Measurements from ENCODE around the gene PRAF2.

The PRAF2 gene

DNA sequence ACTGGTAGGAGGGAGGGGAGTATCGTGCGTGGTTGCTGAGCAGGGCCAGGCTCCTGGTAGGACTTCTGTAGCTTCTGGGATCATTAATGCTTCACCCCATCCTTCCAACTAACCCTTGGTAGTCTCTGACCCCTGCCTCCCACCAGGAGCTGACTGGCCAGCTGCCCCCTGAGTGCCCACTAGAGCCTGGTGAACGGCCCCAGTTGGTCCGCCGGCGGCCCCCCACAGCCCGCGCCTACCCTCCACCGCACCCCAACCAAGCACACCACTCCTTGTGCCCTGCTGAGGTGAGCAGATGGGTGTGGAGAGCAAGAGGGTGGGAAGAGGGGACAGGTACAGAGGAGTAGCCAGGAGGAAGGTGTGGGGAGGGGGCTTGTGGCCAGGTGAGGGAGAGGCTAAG, 10.1 kb downstream of the PRAF2 start:
- no peaks in the 10 kb centered on the region; the same call in 1 of the 2 replicates for H3F3A ChIP-seq (ENCODE audit: insufficient read depth)
- H3K9ac ChIP-seq (ENCODE audit: low read length): no peak overlapping the region
- H3K36me3 ChIP-seq (ENCODE audit: low read length): no peaks in the 10 kb centered on the region

DNA sequence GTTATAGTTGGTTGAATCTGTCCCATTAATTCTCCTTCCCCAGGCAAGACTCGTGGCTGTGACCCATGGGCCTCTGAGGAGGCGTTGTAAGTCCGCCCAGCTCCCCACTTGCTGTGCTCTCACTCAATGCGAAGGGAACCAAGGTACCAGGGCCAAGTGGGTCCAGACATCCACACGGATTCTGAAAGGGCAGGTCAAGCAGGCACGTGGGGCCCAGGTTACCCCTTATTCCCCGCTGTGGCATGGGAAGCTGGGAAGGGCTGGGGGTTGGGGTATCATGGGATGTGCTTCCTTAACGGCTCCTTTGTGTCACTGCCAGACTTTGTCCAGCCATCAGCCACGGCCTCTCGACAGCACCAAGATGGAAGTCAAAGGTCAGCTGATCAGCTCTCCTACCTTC, 11.9 kb downstream of the PRAF2 start:
- Histone ChIP-seq H3K27ac (ENCODE audit: low read depth, low read length) (no peak overlapping the region), H3K36me3 (ENCODE audit: low read length) (no peaks in the 10 kb centered on the region), H3K27me3 (ENCODE audit: low read length) (no peaks in the 10 kb centered on the region), H3K9me3 (ENCODE audit: insufficient read depth, low read length) (no peaks in the 10 kb centered on the region), H3K4me2 (ENCODE audit: low read depth, low read length, poor library complexity, severe bottlenecking) (no peak overlapping the region), H4K20me1 (ENCODE audit: low read depth, low read length) (no peaks in the 10 kb centered on the region), H3K79me2 (ENCODE audit: insufficient read depth, low read length) (no peaks in the 10 kb centered on the region), H3F3A (ENCODE audit: insufficient read depth) (no peaks in the 10 kb centered on the region; the same call in 1 of the 2 replicates), H3K9me2 (replicated peaks; ENCODE audit: insufficient read depth, low read length) (no peaks in the 10 kb centered on the region), H3K4me3 (ENCODE audit: insufficient read depth, low read length, poor library complexity, severe bottlenecking) (no peak overlapping the region), H3K9ac (ENCODE audit: low read length) (no peak overlapping the region), H2AFZ (ENCODE audit: low read depth, low read length, severe bottlenecking) (no peak overlapping the region)
- TF ChIP-seq EZH2phosphoT487 (conservative IDR thresholded peaks at IDR 0.05; ENCODE audit: low read length): no peak
- TF ChIP-seq, protein P1, sequence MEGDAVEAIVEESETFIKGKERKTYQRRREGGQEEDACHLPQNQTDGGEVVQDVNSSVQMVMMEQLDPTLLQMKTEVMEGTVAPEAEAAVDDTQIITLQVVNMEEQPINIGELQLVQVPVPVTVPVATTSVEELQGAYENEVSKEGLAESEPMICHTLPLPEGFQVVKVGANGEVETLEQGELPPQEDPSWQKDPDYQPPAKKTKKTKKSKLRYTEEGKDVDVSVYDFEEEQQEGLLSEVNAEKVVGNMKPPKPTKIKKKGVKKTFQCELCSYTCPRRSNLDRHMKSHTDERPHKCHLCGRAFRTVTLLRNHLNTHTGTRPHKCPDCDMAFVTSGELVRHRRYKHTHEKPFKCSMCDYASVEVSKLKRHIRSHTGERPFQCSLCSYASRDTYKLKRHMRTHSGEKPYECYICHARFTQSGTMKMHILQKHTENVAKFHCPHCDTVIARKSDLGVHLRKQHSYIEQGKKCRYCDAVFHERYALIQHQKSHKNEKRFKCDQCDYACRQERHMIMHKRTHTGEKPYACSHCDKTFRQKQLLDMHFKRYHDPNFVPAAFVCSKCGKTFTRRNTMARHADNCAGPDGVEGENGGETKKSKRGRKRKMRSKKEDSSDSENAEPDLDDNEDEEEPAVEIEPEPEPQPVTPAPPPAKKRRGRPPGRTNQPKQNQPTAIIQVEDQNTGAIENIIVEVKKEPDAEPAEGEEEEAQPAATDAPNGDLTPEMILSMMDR (IDR thresholded peaks at IDR 0.05; ENCODE audit: insufficient read depth, low read length, poor library complexity, severe bottlenecking): no peak

More for the DNA sequence above, 10.1 kb downstream of the PRAF2 start:
- Histone ChIP-seq H3K9me3 (ENCODE audit: insufficient read depth, low read length) (no peaks in the 10 kb centered on the region), H4K20me1 (ENCODE audit: low read depth, low read length) (no peaks in the 10 kb centered on the region), H2AFZ (ENCODE audit: low read depth, low read length, severe bottlenecking) (no peak overlapping the region), H3K27ac (ENCODE audit: low read depth, low read length) (no peak overlapping the region), H3K27me3 (ENCODE audit: low read length) (no peaks in the 10 kb centered on the region), H3K4me3 (ENCODE audit: insufficient read depth, low read length, poor library complexity, severe bottlenecking) (no peak overlapping the region), H3K4me2 (ENCODE audit: low read depth, low read length, poor library complexity, severe bottlenecking) (no peak overlapping the region), H3K9me2 (replicated peaks; ENCODE audit: insufficient read depth, low read length) (no peaks in the 10 kb centered on the region), H3K79me2 (ENCODE audit: insufficient read depth, low read length) (no peaks in the 10 kb centered on the region)
- TF ChIP-seq, protein P1 (IDR thresholded peaks at IDR 0.05; ENCODE audit: insufficient read depth, low read length, poor library complexity, severe bottlenecking): no peak
- no peak for TF ChIP-seq EZH2phosphoT487 (conservative IDR thresholded peaks at IDR 0.05; ENCODE audit: low read length)

DNA sequence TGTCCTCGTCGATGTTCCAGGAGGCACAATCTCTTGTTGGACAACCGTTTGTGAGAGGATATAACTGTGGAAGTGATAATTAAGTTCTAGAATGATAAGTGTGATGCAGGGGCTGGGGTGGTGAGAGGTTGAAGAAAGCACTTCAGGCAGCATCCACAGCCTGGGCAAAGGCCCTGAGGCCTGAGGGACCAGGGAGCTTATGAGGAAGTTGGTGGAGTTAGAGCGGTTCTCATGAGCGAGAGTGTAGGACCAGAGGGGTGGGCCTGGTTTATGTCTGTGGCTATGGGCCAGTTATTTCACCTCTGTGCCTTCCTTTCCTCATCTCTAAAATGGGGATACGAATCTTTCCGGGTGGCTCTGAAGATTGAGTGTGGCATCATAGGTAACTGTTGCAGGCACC, 12.3 kb downstream of the PRAF2 start:
- no peaks in the 10 kb centered on the region for H3K27me3 ChIP-seq (ENCODE audit: low read length)

More for the DNA sequence above, 12.3 kb downstream of the PRAF2 start:
- H3K9me2 ChIP-seq (replicated peaks; ENCODE audit: insufficient read depth, low read length): no peaks in the 10 kb centered on the region
- no peaks in the 10 kb centered on the region for H3K36me3 ChIP-seq (ENCODE audit: low read length)
- H3F3A ChIP-seq (ENCODE audit: insufficient read depth): no peaks in the 10 kb centered on the region; the same call in 1 of the 2 replicates
- H3K9ac ChIP-seq (ENCODE audit: low read length): no peak overlapping the region
- no peaks in the 10 kb centered on the region for H3K79me2 ChIP-seq (ENCODE audit: insufficient read depth, low read length)
- H3K4me3 ChIP-seq (ENCODE audit: insufficient read depth, low read length, poor library complexity, severe bottlenecking): no peak overlapping the region
- no peak overlapping the region for H2AFZ ChIP-seq (ENCODE audit: low read depth, low read length, severe bottlenecking)
- no peak overlapping the region for H3K27ac ChIP-seq (ENCODE audit: low read depth, low read length)
- H3K9me3 ChIP-seq (ENCODE audit: insufficient read depth, low read length): no peaks in the 10 kb centered on the region
- TF ChIP-seq, protein P1 (IDR thresholded peaks at IDR 0.05; ENCODE audit: insufficient read depth, low read length, poor library complexity, severe bottlenecking): no peak
- no peak for TF ChIP-seq EZH2phosphoT487 (conservative IDR thresholded peaks at IDR 0.05; ENCODE audit: low read length)
- H3K4me2 ChIP-seq (ENCODE audit: low read depth, low read length, poor library complexity, severe bottlenecking): no peak overlapping the region
- no peaks in the 10 kb centered on the region for H4K20me1 ChIP-seq (ENCODE audit: low read depth, low read length)
